ENCODE measurements around the gene ZNF280B. TPM values are rescaled to one million over a fixed set of nuclear protein-coding genes. Genes with fewer than 3 reads are reported as not detected.

Gene ZNF280B
- total RNA-seq, 2 experiments from 2014 or later: 2.3 to 3.0 TPM

GRCh38 chr22:22461583-22461982 lies 47.0 kb downstream of the ZNF280B start:
- TF ChIP-seq CTCF (IDR thresholded peaks at IDR 0.05): no peak

GRCh38 chr22:22461111-22461510 lies 47.4 kb downstream of the ZNF280B start:
- Mint-ChIP-seq H3K4me3 (no peak overlapping the region), H3K9me3 (peaks cover 27% of the 10 kb centered on the region), H3K27ac (no peak overlapping the region), H3K36me3 (ENCODE audit: low read depth) (peaks cover 3% of the 10 kb centered on the region), H3K4me1 (ENCODE audit: low read depth) (no peaks in the 10 kb centered on the region), H3K27me3 (peaks cover 36% of the 10 kb centered on the region)
- ChIA-PET CTCF (interaction anchor here (0.7 to 4.0 kb wide), 3 partner anchors 30 to 659 kb away, joined by 3 to 21 read pairs (median 3); no protein-coding TSS in a partner anchor), POLR2A (no interaction called here)
- TF ChIP-seq CTCF (IDR thresholded peaks at IDR 0.05): peak; percentile 18
- intact Hi-C loops (cut with micrococcal nuclease): loop anchor here (10.0 kb wide), 2 partner anchors 124 to 494 kb away; no protein-coding TSS in a partner anchor
- ATAC-seq (no peak), DNase-seq (no peak)

More at GRCh38 chr22:22461583-22461982, 47.0 kb downstream of the ZNF280B start:
- Mint-ChIP-seq H3K27ac (no peak overlapping the region), H3K36me3 (ENCODE audit: low read depth) (peaks cover 3% of the 10 kb centered on the region), H3K27me3 (peaks cover 35% of the 10 kb centered on the region), H3K4me1 (ENCODE audit: low read depth) (no peaks in the 10 kb centered on the region), H3K4me3 (no peak overlapping the region), H3K9me3 (peaks cover 27% of the 10 kb centered on the region)
- ChIA-PET POLR2A (no interaction called here), CTCF (interaction anchor here (0.9 to 4.0 kb wide), 3 partner anchors 30 to 205 kb away, joined by 3 to 41 read pairs (median 21); no protein-coding TSS in a partner anchor)
- ATAC-seq (no peak), DNase-seq (no peak)
- intact Hi-C loops (cut with micrococcal nuclease): loop anchor here (10.0 kb wide), 2 partner anchors 123 to 493 kb away; no protein-coding TSS in a partner anchor

- CTCF ChIA-PET: interaction anchor here (0.7 to 0.9 kb wide), 2 partner anchors 206 to 659 kb away, joined by 3 read pairs; no protein-coding TSS in a partner anchor
- peak; percentile 40 for TF ChIP-seq CTCF (IDR thresholded peaks at IDR 0.05)
- H3K4me3 Mint-ChIP-seq: no peak overlapping the region
- no peak for DNase-seq
- POLR2A ChIA-PET: no interaction called here
- no peak overlapping the region for H3K27ac Mint-ChIP-seq
- peaks cover 3% of the 10 kb centered on the region for H3K36me3 Mint-ChIP-seq (ENCODE audit: low read depth)
- no peaks in the 10 kb centered on the region for H3K4me1 Mint-ChIP-seq (ENCODE audit: low read depth)
- intact Hi-C loops (cut with micrococcal nuclease): loop anchor here (10.0 kb wide), 2 partner anchors 124 to 494 kb away; no protein-coding TSS in a partner anchor
- H3K27me3 Mint-ChIP-seq: peaks cover 35% of the 10 kb centered on the region
- peaks cover 27% of the 10 kb centered on the region for H3K9me3 Mint-ChIP-seq
- ATAC-seq: no peak
Measured at GRCh38 chr22:22460635-22461034, 47.9 kb downstream of the ZNF280B start.

- DNase-seq: no peak
- no peak for ATAC-seq
- ChIA-PET CTCF (interaction anchor here (0.7 to 1.0 kb wide), 2 partner anchors 29 to 49 kb away, joined by 4 read pairs; partner anchors contain the start of gene ZNF280B), POLR2A (interaction anchor here (0.7 kb wide), 1 partner anchor 16 kb away, joined by 3 read pairs; no protein-coding TSS in a partner anchor)
- Mint-ChIP-seq H3K27me3 (peaks cover 33% of the 10 kb centered on the region), H3K4me3 (no peak overlapping the region), H3K36me3 (ENCODE audit: low read depth) (peaks cover 3% of the 10 kb centered on the region), H3K9me3 (peaks cover 27% of the 10 kb centered on the region), H3K4me1 (ENCODE audit: low read depth) (no peaks in the 10 kb centered on the region), H3K27ac (no peak overlapping the region)
- no peak for TF ChIP-seq CTCF (IDR thresholded peaks at IDR 0.05)
- intact Hi-C loops (cut with micrococcal nuclease): loop anchor here (10.0 kb wide), 2 partner anchors 125 to 495 kb away; no protein-coding TSS in a partner anchor
Measured at GRCh38 chr22:22460060-22460459, 48.5 kb downstream of the ZNF280B start.

- peaks cover 3% of the 10 kb centered on the region for H3K36me3 Mint-ChIP-seq (ENCODE audit: low read depth)
- intact Hi-C loops (cut with micrococcal nuclease): no loop called here
- no peak for DNase-seq
Measured at GRCh38 chr22:22458896-22459588, 49.5 kb downstream of the ZNF280B start.

More at GRCh38 chr22:22458896-22459588, 49.5 kb downstream of the ZNF280B start:
- no peak overlapping the region for H3K4me3 Mint-ChIP-seq
- TF ChIP-seq CTCF (IDR thresholded peaks at IDR 0.05): no peak
- peaks cover 30% of the 10 kb centered on the region for H3K27me3 Mint-ChIP-seq
- peaks cover 27% of the 10 kb centered on the region for H3K9me3 Mint-ChIP-seq
- H3K4me1 Mint-ChIP-seq (ENCODE audit: low read depth): no peaks in the 10 kb centered on the region
- no peak overlapping the region for H3K27ac Mint-ChIP-seq
- ATAC-seq: no peak
- CTCF ChIA-PET: interaction anchor here (1.0 kb wide), 1 partner anchor 50 kb away, joined by 4 read pairs; the partner anchor contains the start of gene ZNF280B
- POLR2A ChIA-PET: interaction anchor here (0.7 kb wide), 1 partner anchor 15 kb away, joined by 3 read pairs; no protein-coding TSS in a partner anchor

All from activated CD8-positive, alpha-beta T cell treated with anti-CD3 and anti-CD28 coated beads for 36 hours (primary cell).